A673 (cell line): ENCODE results near the gene OR10P1. TPM values are rescaled to one million over a fixed set of nuclear protein-coding genes. Genes with fewer than 3 reads are reported as not detected.
"Not testable (repeated sequence)": the region's sequence is repeated elsewhere in the genome, so short reads cannot be mapped to it uniquely, and the experiment has no call there.

Source experiments
- BruUV-seq: library from RNA; stranded (reverse); fragments of 400-500 nt; replicated peaks from 2 replicates; lab custom pipeline; 2021; lab: Mats Ljungman, UMichigan
- CTCF ChIA-PET: fragments of 300-600 bp; sonication (Branson Sonifier 250); formaldehyde crosslinking; loops from one replicate; lab custom pipeline; 2022; ENCODE audit warnings: antibody characterized with exemption; lab: Charles Lee
- POLR2A ChIA-PET: fragments of 300-600 bp; sonication (Branson Sonifier 250); formaldehyde crosslinking; loops from one replicate; lab custom pipeline; 2022; ENCODE audit warnings: antibody characterized with exemption; ENCODE audit not compliant: low non-redundant PET; lab: Charles Lee
- DNase-seq: peaks from one replicate; pipeline ENCODE4 v3.0.0-alpha.2; 2015; ENCODE audit warnings: low spot score
- H3K27ac ChIP-seq: fragments of 200-600 bp; sonication (generic); 2 replicates; pipeline ENCODE4 v1.5.1; 2016; ENCODE audit warnings: mixed run types, low read depth, mild to moderate bottlenecking, mixed read lengths, antibody characterized with exemption, low read length; ENCODE audit not compliant: poor library complexity, severe bottlenecking
- H3K27me3 ChIP-seq: fragments of 200-600 bp; sonication (generic); replicated peaks from 2 replicates; pipeline ENCODE4 v1.6.1; 2017; ENCODE audit warnings: mixed run types, low read depth, mild to moderate bottlenecking, mixed read lengths, antibody characterized with exemption, low read length; ENCODE audit not compliant: insufficient read depth, poor library complexity
- H3K36me3 ChIP-seq: fragments of 200-600 bp; sonication (generic); 2 replicates; pipeline ENCODE4 v1.6.1; 2016; ENCODE audit warnings: mixed run types, mild to moderate bottlenecking, mixed read lengths, antibody characterized with exemption, low read length; ENCODE audit not compliant: insufficient read depth, poor library complexity, severe bottlenecking
- H3K4me1 ChIP-seq: fragments of 200-600 bp; sonication (generic); 2 replicates; pipeline ENCODE4 v1.6.1; 2017; ENCODE audit warnings: mixed run types, mild to moderate bottlenecking, mixed read lengths, antibody characterized with exemption, low read length; ENCODE audit not compliant: insufficient read depth, poor library complexity, severe bottlenecking
- H3K4me3 ChIP-seq: fragments of 200-600 bp; sonication (generic); 2 replicates; pipeline ENCODE4 v1.5.1; 2016; ENCODE audit warnings: low read depth, mixed run types, mild to moderate bottlenecking, mixed read lengths, low read length; ENCODE audit not compliant: poor library complexity, severe bottlenecking
- H3K9me3 ChIP-seq: fragments of 200-600 bp; sonication (generic); 2 replicates; pipeline ENCODE4 v1.6.1; 2016; ENCODE audit warnings: mixed run types, low read depth, mild to moderate bottlenecking, mixed read lengths, antibody characterized with exemption, low read length; ENCODE audit not compliant: poor library complexity, severe bottlenecking
- EZH2 ChIP-seq: fragments of 200-600 bp; sonication (generic); IDR thresholded peaks from 2 replicates; pipeline ENCODE4 v1.6.1; 2017; ENCODE audit warnings: borderline replicate concordance, low read depth, mild to moderate bottlenecking, mixed read lengths, antibody characterized with exemption, low read length; ENCODE audit not compliant: poor library complexity, severe bottlenecking
- intact Hi-C: fragments of 100-400 bp; cut with micrococcal nuclease; formaldehyde crosslinking; loops from one replicate; pipeline ENCODE4 v1.10.0; 2022; ENCODE audit not compliant: unreplicated experiment
- total RNA-seq: library from RNA; stranded (reverse); gene quantifications from 2 replicates; pipeline ENCODE4 v1.2.3, GENCODE V29; 2021
- TF ChIP-seq, protein P1 (sequence below): fragments of 300-800, 200-600 bp; sonication (generic); conservative IDR thresholded peaks from 2 replicates; pipeline ENCODE4 v1.5.1; 2017; ENCODE audit warnings: low read depth, mild to moderate bottlenecking, antibody characterized with exemption, low read length, moderate library complexity, mixed read lengths

OR10P1 gene
- total RNA-seq, 1 experiment from 2014 or later: not detected

DNA sequence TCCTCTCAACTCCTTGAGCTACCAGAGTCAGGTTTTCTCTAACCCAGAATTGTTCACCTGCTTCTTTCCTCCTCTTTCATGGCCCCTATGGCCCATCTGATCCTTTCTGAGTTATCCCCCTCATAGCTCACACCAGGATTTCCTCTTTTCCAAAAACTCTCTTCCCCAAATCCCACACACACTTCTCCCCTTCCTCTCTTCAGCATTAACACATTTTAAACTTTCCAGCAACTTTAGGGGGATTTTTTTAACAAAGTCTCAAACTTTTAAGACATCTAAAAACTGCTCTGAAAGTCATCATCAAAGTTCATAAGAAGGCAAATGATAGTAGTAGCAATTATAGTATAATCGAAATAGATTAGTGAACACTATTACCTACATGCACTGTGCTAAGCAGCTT lies 7.9 kb downstream of the OR10P1 start:
- H3K36me3 ChIP-seq: no peaks in the 10 kb centered on the region
- ChIA-PET POLR2A (no interaction called here), CTCF (no interaction called here)
- H3K27ac ChIP-seq: no peak overlapping the region
- no peak for TF ChIP-seq EZH2
- TF ChIP-seq, protein P1, sequence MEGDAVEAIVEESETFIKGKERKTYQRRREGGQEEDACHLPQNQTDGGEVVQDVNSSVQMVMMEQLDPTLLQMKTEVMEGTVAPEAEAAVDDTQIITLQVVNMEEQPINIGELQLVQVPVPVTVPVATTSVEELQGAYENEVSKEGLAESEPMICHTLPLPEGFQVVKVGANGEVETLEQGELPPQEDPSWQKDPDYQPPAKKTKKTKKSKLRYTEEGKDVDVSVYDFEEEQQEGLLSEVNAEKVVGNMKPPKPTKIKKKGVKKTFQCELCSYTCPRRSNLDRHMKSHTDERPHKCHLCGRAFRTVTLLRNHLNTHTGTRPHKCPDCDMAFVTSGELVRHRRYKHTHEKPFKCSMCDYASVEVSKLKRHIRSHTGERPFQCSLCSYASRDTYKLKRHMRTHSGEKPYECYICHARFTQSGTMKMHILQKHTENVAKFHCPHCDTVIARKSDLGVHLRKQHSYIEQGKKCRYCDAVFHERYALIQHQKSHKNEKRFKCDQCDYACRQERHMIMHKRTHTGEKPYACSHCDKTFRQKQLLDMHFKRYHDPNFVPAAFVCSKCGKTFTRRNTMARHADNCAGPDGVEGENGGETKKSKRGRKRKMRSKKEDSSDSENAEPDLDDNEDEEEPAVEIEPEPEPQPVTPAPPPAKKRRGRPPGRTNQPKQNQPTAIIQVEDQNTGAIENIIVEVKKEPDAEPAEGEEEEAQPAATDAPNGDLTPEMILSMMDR: no peak
- BruUV-seq: no TSS peak
- no peak for DNase-seq
- no peaks in the 10 kb centered on the region for H3K4me1 ChIP-seq
- no peaks in the 10 kb centered on the region for H3K9me3 ChIP-seq
- H3K4me3 ChIP-seq: no peak overlapping the region
- H3K27me3 ChIP-seq: no peaks in the 10 kb centered on the region
- intact Hi-C loops: no loop called here

DNA sequence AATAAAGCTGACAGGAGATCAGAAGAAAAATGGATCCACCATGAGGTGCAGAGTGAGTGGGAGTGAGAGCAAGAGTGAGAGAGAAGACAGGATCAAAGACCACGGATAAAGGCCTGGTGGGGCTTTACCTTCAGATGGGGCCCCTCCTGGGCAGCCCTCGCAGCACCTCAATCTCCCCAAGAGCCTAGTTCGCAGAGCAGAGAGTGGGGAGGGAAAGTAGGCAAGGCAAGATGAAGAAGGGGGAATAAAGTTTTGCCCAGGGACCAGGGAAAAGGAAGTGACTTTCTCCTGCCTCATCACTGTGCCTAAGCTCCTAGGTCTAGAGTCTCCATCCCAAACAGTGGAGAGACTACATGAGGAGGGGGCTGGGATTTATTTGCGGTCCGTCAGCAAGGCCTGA lies 10.3 kb downstream of the OR10P1 start:
- DNase-seq: no peak
- Histone ChIP-seq H3K36me3 (no peaks in the 10 kb centered on the region), H3K4me3 (no peak overlapping the region), H3K27me3 (no peaks in the 10 kb centered on the region), H3K4me1 (no peaks in the 10 kb centered on the region), H3K9me3 (no peaks in the 10 kb centered on the region), H3K27ac (no peak overlapping the region)
- intact Hi-C loops: no loop called here
- CTCF ChIA-PET: interaction anchor here (1.1 kb wide), 1 partner anchor 9 kb away, joined by 5 read pairs; no protein-coding TSS in a partner anchor
- POLR2A ChIA-PET: no interaction called here
- no peak for TF ChIP-seq EZH2
- TF ChIP-seq, protein P1: no peak
- BruUV-seq: no TSS peak

DNA sequence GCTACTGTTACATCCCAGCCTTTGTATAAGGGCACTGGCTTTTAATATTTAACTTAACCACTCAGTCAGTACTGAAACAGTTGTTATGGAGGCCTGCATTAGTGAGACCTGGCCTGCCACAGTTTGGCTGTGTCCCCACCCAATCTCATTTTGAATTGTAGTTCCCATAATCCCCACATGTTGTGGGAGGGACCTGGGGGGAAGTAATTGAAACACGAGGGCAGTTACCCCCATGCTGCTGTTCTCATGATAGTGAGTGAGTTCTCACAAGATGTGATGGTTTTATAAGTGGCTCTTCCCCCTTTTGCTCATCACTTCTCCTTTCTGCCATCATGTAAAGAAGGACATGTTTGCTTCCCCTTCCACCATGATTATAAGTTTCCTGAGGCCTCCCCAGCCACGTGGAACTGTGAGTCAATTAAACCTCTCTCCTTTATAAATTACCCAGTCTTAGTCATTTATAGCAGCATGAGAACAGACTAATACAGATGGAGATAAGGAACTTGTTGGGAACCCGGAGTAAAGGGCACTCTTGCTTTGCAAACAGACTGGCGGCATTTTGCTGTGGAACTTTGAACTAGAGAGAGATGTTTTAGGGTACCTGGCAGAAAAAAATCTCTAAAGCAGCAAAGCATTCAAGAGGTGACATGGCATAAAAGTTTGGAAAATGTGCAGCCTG lies 14.1 kb downstream of the OR10P1 start:
- POLR2A ChIA-PET, H3K4me3 ChIP-seq, H3K27me3 ChIP-seq, CTCF ChIA-PET, H3K27ac ChIP-seq, H3K9me3 ChIP-seq, DNase-seq, intact Hi-C loops, BruUV-seq, H3K4me1 ChIP-seq, H3K36me3 ChIP-seq: not testable (repeated sequence)

DNA sequence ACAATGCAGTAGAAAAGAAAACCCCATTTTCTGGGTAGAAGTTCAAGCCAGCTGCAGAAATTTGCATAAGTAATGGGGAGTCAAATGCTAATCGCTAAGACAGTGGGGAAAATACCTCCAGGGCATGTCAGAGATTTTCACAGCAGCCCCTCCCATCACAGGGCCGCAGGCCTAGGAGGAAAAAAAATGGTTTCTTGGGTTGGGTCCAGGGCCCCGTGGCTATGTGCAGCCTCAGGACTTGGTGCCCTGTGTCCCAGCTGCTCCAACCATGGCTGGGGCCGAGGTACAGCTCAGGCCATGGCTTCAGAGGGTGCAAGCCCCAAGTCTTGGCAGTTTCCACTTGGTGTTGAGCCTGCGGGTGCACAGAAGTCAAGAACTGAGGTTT lies 14.6 kb downstream of the OR10P1 start:
- Histone ChIP-seq H3K36me3 (no peaks in the 10 kb centered on the region), H3K4me3 (no peak overlapping the region), H3K27ac (no peak overlapping the region), H3K9me3 (no peaks in the 10 kb centered on the region), H3K4me1 (no peaks in the 10 kb centered on the region), H3K27me3 (no peaks in the 10 kb centered on the region)
- ChIA-PET POLR2A (no interaction called here), CTCF (no interaction called here)
- DNase-seq: no peak
- no TSS peak for BruUV-seq
- no peak for TF ChIP-seq EZH2
- TF ChIP-seq, protein P1: no peak
- intact Hi-C loops: no loop called here
